Activated CD4-positive, alpha-beta T cell treated with anti-CD3 and anti-CD28 coated beads, Interleukin-2, amount 50 U/mL, for 24 hours (primary cell): Measurements from ENCODE around the gene BAIAP3.

Experiments used
- DNase-seq, 2 donors: peaks; one replicate each; pipeline ENCODE4 v3.0.0-alpha.2; 2020; ENCODE audit warnings: low read depth in 1 of 2, low spot score in 1 of 2

Gene BAIAP3

DNA sequence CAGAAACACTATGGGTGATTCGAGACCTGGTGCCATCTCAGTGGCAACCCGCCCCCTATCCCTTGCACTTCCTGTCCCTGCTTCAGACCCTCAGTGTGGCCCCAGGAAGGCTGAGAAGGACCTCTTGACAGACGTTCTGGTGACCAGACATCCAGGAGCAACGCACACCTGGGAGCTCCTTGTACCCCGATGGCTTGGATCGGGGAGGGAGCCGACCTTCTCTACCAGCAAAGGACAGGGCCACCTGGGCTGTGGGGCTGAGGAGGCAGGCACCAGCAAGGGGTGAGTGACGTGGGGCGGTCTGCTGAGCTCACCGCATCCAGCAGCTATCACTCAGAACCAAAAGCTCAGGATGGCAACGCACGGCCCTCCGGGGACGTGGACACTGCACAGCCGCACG is 53.9 kb downstream of the BAIAP3 start:
- DNase-seq = no peak

GRCh38 chr16:1389762-1390161 is 56.3 kb downstream of the BAIAP3 start:
- DNase-seq = no peak

- no peak for DNase-seq
These were observed 56.9 kb downstream of the BAIAP3 start for GRCh38 chr16:1390239-1390779.

- no peak for DNase-seq
These were observed 59.4 kb downstream of the BAIAP3 start for GRCh38 chr16:1392826-1393225.

DNA sequence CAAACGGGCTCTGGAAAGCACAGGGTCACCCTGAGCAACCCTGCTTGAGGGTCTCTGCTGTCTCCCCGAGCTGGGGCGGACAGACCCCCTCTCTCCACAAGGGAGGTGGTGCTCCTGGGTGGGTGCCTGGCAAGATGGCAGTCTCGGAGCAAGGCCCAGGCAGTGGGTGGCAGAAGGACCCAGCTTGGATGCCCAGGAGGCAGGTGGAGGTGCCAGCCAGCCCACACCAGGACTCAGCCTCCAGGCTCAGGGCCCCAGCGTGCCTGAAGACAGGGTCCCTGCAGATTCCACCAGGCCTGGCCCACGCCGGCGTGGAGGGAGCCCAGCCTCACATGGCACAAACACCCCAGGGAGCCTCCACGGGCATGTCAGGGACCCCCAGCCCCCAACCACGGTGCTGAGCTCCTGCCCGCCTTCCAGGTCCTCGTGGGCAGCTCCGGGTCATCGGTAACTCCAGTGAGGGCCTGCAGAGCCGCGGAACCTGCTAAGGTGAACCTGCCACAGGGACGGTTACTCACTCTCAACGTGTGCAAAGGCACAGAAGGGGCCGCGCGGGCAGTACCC is 60.2 kb downstream of the BAIAP3 start:
- no peak for DNase-seq

DNA sequence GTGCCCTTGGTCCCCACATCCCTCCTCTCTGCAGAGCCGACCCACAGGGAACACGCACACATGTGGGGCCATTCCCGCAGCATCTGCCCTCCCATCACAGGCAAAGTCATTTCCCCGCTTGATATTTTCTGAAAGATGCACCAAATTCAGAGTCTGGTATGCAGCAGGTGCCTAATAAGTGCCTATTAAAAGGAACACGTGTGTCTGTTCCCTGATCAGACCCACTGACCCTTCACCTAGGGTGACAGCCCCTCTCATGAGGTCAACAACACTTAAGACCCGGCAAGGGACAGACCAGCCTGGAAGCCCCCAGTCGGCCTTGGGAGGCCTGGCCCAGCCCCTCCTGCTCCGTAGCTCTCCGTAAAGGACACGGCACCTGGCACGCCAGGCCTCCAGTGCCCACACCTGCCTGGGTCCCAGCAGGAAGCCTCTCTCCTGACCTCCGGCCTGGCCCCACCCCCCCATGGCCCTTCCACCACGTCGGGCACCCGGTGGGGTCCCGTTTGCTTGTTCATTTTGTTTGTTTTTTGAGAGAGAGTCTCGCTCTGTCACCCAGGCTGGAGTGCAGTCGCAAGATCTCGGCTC is 61.0 kb downstream of the BAIAP3 start:
- no peak for DNase-seq

DNA sequence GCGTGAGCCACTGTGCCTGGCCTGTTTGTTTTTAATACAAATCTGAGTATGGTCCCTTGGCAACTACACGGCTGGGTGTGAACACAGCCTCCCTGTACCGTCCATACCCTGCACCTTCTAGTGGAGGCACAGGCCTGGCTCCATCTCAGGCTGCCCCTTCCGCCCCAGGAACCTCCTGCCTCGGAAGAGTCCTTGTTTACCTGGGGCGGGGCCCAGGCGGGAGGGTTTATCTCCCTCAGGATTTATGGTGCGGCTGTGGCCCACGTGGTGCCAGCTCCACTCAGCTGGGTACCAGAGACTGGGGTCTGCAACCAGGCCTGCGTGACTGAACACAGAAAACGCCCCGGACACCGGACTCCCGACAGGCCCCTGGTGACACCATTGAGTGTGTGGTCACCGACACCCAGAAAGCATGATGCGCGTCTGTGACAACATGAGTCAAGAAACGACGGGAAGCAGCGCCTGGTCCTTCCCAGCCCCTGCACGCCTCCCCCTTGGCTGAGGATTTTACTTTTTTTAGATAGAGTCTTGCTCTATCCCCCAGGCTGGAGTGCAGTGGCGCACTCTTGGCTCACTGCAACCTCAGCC is 62.1 kb downstream of the BAIAP3 start:
- no peak for DNase-seq

DNA sequence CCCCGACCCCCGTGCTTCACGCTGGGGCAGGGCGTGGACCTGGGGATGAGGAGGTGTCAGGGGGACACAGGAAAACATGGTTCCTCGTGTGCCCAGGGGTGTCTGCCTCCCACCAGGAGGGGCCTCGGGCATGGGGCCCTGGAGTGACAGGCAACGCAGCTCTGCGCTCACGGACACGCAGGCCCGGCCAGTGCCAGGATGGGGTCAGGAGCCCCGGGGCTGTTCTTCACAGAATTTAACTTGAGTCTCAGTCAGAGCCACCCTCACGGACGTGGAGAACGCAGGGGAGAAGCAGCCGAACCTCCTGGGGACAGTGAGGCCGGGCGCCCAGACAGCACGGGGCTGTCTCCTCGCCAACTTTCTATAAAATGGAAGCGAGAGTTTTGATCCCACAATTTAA is 64.3 kb downstream of the BAIAP3 start:
- DNase-seq = no peak

DNA sequence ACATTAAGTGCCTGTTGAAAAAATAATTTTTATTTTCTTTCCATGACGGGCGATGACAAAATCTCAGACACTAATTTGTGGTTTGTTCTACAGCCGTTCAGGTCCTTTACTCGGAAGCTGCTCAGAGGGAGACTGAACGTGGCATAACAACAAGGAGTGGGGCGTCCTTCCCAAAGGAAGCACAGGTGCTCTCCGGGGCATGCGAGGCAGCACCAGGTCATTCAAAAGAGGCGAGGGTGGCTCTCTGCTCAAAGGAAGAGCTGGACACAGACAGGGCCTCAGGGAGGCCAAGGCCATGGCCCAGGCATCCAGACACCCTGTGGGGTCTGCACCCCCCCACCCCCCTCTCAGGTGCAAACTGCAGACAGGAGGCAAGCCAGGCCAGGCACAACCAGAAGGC is 64.9 kb downstream of the BAIAP3 start:
- no peak for DNase-seq
